Anterior cingulate cortex (tissue), 58 donors: ENCODE results near the gene EFS.
"Not testable (repeated sequence)": the region's sequence is repeated elsewhere in the genome, so short reads cannot be mapped to it uniquely, and the experiment has no call there.

Experiments used
- DNase-seq, 58 donors: peaks; one replicate each; lab custom pipeline; 2025; lab: John Stamatoyannopoulos, UW

EFS gene

DNA sequence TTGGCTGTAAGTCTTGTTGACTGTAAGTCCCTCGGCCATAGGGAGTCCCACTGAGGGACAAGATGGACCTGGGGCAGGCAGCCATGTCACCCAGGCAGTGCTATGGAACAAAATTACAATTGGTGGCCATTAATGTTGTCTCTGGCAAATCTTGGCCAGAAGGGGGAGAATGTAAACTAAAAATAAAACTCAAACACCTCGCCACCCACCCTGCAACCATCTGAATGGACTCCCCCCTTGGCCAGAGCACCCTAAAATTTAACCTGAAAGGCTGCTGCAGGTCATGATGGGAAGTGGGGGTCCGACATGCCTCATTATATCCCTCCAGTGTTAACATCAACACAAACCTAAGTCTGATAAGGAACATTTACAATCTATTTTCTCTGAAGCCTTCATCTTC is 20.5 kb downstream of the EFS start:
- DNase-seq, result no peak

DNA sequence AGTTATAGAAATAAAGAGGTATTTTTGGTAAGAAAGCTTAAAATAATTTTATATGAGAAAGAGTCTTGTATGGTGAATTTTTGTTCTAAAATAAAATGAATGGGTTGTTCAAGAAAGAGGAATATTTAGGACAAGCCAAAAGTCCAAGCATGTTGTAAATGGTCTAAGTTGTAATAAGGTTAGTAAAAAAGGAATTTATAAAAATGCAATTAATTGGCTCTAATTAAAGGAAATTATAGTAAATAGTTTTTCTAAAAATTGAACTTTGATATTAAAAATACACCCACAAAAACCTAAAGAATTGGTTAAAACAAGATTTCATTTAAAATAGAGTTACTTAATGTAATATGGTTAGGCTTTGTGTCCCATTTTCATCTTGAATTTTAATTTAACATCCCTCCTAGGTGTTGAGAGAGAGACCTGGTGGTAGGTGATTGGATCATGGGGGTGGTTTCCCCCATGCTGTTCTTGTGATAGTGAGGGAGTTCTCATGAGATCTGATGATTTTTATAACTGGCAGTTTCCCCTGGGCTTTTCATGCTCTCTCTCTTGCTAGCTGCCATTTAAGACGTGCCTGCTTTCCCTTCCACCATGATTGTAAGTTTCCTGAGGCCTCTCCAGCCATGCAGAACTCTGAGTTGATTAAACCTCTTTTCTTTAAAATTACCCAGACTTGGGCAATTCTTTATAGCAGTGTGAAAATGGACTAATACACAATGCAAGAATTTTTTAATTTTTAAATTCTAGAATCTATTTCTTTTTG is 25.3 kb downstream of the EFS start:
- DNase-seq, result no peak

DNA sequence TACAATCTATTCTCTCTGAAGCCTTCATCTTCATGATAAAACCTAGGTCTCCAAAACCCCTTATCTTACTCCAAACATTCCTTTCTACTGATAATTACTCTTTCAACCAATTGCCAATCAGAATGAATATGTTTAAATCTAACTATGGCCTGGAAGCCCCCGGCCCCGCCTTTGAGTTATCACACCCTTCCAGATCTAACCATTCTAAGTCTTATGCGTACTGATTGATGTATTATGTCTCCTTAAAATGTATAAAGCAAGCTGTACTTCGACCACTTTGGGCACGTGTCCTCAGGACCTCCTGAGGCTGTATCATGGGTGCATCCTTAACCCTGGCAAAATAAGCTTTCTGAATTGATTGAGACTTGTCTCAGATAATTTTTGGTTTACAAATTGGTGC is 29.3 kb downstream of the EFS start:
- DNase-seq, result no peak

DNA sequence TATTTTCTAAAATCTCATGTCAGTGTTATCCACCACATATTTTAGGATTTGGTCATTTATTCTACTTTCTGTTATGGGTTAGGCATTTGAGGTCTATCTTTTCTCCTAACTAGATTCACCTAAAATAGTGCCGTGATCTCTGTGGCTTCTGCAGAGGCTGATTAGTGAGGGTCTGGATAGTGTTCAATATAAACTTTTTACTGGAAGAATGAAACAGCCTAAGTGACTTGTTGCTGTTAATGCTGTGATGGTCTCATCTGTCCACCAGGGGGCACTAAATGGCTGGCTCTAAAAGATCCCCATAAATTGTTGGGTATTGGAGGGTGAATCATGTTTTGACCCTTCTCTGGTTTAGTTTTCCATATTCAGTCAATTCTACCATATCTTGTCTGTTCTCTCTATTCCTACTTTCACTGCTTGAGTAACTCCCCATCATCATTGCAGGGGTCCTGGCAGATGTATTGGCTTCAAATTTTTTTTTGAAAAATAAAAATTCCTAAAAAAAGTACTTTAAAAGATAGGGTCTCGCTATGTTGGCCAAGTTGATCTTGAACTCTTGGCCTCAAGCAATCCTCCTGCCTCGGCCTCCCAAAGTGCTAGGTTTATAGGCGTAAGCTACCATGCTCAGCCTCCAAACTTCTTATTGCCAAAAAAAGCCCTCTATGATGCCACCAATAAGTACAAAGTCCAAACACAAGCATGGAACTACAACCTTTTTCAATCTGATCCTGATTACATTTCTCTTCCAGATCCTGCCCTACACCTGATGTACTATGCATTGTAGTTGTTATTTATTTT is 36.8 kb downstream of the EFS start:
- peak in 47 of 58 donors; percentile 12 to 82 (median 46) for DNase-seq

DNA sequence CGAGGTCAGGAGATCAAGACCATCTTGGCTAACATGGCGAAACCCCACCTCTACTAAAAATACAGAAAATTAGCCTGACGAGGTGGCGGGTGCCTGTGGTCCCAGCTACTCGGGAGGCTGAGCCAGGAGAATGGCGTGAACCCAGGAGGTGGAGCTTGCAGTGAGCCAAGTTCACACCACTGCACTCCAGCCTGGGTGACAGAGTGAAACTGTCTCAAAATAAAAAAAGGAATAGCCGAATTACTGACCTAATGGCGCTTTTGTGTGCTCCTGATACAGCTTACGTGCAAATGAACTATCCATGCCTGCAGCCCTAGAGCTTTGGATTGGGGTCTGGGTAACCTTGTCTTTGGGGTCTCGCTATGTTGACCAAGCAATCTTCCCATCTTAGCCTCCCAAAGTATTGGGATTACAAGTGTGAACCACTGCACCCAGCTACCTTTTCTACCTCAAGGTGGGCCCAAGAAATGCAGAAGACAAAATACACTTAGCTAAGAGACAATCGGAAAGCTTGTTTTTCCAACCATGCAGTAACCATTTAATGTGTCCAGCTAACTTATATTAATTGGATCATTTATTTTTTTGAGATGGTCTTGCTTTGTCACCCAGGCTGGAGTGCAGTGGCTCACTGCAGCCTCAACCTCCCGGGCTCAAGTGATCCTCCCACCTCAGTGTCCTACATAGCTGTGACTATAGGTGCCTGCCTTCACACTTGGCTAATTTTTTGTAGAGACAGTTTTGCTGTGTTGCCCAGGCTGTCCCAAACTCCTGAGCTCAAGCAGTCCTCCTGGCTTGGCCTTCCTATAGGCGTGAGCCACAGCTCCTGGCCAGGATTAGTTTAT is 38.3 kb downstream of the EFS start:
- DNase-seq, result no peak

DNA sequence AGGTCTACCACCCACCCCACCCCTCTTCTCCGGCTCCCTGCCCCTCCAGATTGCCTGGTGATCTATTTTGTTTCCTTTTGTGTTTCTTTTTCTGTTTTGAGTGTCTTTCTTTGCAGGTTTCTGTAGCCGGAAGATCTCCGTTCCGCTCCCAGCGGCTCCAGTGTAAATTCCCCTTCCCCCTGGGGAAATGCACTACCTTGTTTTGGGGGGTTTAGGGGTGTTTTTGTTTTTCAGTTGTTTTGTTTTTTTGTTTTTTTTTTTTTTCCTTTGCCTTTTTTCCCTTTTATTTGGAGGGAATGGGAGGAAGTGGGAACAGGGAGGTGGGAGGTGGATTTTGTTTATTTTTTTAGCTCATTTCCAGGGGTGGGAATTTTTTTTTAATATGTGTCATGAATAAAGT is 39.2 kb downstream of the EFS start:
- DNase-seq, result not testable (repeated sequence)

DNA sequence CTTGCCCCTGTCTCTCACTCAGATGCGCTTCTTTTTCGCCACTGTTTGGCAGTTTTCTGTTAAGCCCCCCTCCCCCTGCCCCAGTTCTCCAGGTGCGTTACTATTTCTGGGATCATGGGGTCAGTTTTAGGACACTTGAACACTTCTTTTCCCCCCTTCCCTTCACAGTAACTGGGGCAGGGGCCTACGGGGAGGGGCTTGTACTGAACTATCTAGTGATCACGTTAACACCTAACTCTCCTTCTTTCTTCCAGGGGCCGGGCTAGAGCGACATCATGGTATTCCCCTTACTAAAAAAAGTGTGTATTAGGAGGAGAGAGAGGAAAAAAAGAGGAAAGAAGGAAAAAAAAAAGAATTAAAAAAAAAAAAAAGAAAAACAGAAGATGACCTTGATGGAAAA is 40.0 kb downstream of the EFS start:
- DNase-seq, result no peak

DNA sequence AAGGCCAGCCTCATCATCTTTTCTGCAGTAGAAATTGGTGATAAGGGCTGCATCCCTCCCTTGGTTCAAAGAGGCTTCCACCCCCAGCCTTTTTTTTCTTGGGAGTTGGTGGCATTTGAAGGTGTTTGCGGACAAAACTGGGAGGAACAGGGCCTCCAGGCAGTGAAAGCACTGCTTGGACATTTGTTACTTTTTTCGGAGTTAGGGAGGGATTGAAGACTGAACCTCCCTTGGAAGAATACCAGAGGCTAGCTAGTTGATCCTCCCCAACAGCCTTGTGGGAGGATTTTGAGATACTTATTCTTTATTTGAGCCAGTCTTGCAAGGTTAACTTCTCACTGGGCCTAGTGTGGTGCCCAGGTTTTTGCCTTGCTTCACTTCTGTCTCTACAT is 40.5 kb downstream of the EFS start:
- no peak for DNase-seq

DNA sequence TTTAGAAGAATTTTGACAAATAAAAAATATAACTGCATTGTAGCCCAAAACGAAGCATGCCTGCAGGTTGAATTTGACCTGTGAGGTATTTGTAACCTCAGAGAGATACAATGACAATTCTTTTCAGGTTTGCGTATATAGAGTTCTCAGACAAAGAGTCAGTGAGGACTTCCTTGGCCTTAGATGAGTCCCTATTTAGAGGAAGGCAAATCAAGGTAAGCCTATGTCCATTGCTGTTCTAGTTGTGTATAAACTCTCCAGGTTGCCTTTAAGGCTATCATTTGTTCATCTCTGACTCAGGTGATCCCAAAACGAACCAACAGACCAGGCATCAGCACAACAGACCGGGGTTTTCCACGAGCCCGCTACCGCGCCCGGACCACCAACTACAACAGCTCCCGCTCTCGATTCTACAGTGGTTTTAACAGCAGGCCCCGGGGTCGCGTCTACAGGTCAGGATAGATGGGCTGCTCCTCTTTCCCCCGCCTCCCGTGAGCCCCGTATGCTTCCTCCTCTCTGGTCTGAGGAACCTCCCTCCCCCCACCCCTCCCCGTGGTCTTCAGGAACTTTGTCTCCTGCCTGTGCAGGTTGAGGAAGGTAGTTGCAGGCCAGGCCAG is 41.0 kb downstream of the EFS start:
- DNase-seq, result no peak

DNA sequence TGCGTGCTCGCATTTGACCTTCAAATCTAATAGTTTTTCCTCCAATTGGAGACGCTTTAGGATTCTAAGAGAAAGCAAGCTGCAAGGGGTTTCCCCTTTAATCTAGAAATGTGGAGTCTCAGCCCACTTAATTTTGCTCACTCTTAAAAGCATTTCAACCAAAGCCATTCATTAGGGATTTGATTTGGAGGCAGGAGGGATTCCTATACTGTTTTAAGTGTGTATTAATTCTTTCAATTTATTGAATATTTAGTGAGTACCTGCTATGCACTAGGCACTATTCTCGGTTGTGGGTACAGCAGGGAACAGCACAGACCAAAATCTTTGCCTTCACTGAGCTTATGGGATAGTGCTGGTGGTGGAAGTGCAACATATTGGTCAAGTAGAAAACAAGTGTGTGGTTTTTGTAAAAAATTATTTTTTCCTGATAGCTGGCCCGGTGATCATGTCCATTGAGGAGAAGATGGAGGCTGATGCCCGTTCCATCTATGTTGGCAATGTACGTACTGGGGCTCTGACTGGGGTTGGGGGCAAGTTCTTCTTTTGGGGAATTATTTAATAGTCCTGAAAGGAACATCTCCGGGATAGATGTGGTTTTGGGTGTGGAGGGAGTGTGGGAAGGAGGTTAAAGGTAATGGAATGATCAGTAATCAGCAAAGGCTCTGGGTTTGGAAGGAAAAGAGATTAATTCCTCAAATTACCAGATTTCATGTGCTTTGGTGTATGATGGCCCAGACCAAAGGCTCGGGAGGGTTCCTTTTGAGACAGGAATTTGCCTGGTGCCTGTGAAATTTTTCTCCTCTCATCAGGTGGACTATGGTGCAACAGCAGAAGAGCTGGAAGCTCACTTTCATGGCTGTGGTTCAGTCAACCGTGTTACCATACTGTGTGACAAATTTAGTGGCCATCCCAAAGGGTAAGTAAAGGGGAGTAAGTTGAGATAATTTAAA is 42.1 kb downstream of the EFS start:
- no peak for DNase-seq

DNA sequence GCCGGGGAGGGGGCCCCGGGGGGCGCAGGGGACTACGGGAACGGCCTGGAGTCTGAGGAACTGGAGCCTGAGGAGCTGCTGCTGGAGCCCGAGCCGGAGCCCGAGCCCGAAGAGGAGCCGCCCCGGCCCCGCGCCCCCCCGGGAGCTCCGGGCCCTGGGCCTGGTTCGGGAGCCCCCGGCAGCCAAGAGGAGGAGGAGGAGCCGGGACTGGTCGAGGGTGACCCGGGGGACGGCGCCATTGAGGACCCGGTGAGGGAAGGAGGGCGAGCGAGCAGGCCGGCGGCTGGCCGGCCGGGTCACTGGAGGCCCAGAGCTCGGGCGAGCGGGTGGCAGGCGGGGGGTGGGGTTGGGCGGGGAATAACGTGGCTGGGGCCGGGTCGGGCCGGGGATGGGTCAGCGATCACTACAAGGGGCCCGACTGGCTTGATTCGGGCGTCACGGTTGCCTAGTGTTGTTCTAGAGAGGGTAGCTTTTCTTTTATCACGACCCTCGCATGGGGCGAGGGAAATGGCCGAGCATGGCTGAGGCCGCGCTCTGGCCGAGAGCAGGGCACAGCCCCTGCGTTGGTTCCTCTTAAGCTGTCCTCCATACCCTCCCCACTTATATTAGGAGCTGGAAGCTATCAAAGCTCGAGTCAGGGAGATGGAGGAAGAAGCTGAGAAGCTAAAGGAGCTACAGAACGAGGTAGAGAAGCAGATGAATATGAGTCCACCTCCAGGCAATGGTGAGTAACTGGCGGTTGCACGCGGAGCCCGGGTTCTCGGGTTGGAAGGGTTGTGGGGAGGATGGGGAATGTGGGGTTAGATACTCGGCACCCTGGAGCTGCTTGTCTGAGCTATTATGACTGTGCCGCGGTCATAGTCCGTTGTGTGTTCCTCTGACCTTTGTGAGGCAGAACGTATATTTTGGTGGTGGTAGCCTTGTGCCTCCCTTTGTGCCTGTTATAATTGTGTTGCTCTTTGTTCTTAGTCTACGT is 43.1 kb downstream of the EFS start:
- peak in 18 of 58 donors; percentile 25 to 81 (median 58) for DNase-seq

DNA sequence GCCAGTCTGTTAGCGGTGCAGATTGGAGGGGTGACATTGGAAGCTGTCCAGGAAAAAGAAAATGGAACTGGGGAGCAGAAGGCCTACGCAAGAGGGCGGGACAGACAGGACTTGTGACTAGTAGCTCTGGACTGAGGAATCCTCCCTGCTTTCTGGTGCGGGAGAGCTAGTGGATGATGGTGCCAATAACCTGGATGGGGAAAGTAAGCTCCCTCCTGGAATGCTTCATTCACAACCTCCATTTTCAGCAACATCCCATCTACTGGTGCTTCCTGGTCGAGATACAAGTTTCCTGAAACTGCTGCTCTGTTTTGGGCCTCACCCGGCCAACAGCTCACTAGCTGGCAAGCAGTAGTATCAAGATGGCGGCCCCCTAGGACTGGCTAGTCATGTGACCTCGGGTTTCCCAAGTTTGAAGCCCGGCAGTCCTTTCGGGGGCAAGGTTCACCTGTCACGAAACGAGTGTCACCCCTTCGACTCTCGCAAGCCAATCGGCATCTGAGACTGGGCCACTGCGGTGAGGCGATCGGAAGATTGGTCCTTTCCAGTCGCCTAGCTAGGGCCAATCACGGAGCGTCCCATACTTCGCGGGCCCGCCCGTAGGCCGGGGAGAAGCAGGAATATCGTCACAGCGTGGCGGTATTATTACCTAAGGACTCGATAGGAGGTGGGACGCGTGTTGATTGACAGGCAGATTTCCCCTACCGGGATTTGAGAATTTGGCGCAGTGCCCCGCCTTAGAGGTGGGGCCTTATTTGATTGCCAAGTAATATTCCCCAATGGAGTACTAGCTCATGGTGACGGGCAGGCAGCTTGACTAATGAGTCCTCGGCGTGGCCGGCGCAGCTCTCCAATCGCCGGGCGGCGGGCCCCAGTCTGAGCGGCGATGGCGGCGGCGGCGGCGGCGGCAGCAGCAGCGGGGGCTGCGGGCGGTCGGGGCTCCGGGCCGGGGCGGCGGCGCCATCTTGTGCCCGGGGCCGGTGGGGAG is 44.1 kb downstream of the EFS start, which contains the start of gene PABPN1:
Gene PABPN1, plus strand, starts transcription at position 874 of the 988 bp plus-strand sequence. Its CDS starts 13 bp downstream, at position 887.
- DNase-seq, result peak; percentile 85 to 100 (median 99)

DNA sequence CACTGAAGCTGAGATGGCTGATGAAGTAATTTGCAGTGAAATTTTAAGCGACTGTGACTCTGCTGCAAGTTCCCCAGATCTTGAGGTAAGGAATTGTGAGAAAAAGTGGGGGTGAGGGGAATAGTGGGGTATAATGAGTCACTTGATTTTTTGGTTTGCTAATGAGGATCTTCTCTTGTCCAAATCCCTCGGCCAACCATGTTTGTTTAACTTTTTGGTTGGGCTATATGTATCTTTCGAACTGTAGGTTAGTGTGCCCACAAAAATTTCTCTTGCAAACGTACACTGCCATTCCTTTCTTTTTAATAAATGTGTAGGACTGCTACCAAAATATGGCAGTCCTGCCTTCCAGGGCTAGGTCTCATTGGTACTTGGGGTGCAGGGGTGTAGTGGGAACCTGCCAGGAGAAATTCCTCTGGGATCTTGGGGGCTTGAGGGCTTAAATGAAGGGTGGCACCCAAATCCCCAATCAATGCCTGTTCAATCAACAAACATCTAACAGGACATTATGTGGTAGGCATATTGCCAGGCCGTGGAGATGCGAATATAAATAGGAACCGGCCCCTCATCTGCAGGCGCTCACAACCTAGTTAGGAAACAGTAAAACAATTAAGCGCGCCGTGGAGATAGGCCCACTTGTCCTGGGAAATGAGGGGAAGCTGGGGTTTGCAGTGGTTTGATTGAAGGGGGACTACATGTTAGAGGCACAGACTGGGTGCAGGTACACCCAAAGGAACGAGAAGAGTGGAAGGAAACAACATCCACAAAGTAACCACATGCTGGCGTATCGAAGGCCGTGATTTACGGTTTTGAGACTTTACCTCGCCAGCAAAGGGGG is 45.0 kb downstream of the EFS start:
- DNase-seq, result no peak

DNA sequence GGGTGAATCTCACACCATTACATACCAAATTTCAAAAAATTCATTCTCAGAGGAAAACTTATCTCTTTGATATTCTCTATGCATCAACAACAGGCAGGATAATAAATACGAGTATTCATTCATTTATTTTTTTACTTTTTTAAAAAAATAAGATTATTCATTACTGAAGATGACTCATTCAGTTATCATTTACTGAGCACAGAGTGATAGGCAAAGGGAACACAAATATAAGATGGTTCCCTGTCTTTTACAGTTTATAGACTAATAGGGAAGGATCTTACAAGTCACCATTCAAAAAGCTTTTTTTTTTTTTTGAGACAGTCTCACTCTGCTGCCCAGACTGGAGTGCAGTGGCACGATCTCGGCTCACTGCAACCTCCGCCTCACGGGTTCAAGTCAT is 48.7 kb downstream of the EFS start:
- no peak for DNase-seq

DNA sequence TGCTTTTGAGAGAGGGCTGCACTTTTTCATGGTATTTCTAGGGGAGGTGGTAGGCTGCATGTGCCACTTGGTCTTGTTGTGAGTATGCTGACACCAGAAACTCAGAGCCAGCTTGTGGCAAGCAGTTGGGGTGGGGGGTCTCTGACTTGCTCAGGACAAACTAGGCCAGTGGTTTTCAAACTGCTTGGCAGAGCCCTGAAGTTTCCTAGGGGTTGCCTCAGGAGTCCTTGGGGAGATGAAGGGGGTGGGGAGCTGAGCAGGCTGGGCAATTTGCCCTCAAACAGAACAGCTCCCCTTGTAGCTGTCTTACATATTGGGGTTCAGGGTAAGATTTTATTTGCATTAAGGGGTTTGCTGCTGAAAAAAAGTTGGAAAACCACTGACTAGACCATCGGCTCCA is 54.4 kb downstream of the EFS start:
- no peak for DNase-seq
